ENCODE measurements around the gene FXYD2. TPM values are rescaled to one million over a fixed set of nuclear protein-coding genes. Genes with fewer than 3 reads are reported as not detected.

FXYD2 gene
- total RNA-seq, 2 donors from 2014 or later: 1.4 TPM; not detected in 1

DNA sequence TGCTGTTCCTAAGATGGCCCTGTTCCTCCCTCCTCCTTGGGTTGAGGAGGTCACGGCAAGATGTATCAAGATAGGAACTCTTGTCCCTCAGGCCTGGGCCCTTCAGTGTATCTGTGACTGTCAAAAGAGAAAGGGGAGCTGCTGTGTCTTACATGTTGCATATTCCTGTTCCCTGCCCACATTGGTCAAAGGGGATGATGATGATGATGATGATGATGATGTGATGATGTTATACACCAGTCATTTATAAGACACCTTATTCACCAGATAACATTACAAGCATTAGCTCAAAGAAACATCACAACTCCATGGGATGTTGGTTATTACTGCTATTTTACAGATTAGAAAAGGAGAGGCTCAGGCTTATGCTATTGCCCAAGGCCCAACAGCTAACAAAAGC lies 38.2 kb upstream of the FXYD2 start:
- no peaks in the 10 kb centered on the region for H3K36me3 Mint-ChIP-seq (ENCODE audit: low read depth)
- ATAC-seq (replicated peaks): no peak
- no peak overlapping the region for H3K4me3 Mint-ChIP-seq
- H3K27ac Mint-ChIP-seq: no peak overlapping the region
- peaks cover 8% of the 10 kb centered on the region for H3K27me3 Mint-ChIP-seq
- no peaks in the 10 kb centered on the region for H3K9me3 Mint-ChIP-seq
- H3K4me1 Mint-ChIP-seq: peaks cover 5% of the 10 kb centered on the region

DNA sequence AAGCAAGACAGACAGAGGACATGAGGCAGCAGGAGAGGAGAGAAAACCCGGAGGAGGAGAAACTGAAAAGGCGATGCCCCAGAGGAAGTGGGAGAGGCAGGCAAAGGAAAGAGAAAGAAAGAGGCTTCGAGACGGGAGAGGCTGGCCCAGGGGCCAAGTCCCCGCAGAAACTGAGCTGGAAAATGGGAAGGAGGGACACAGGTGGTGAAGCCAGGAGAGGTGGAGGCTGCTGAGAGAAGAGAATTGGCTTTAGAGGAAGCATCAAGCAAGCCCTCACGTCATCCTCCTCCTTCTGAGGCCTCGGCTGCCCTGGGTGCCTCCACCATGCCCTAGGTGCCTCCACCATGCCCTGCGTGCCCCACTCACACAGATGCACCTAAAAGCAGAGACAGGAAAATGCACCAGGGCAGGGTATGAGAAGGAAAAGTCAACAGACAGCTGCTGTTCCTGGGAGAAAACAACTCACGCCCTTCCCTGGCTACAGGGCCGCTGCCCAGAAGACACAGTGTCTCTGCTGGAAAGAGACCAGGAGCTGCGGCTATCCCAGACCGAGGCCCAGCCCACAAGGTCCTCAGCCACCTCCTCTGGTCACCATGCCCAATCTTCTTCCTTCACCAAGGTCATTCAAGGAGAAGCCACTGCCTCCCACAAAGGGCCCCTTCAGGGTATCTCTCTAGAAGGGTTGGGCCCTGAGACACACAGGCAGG lies 37.6 kb upstream of the FXYD2 start:
- no peaks in the 10 kb centered on the region for H3K9me3 Mint-ChIP-seq
- H3K4me3 Mint-ChIP-seq: no peak overlapping the region
- ATAC-seq (replicated peaks): no peak
- no peaks in the 10 kb centered on the region for H3K36me3 Mint-ChIP-seq (ENCODE audit: low read depth)
- peak overlapping the region; percentile 58 for H3K27ac Mint-ChIP-seq
- peaks cover 5% of the 10 kb centered on the region for H3K4me1 Mint-ChIP-seq
- peaks cover 4% of the 10 kb centered on the region for H3K27me3 Mint-ChIP-seq

DNA sequence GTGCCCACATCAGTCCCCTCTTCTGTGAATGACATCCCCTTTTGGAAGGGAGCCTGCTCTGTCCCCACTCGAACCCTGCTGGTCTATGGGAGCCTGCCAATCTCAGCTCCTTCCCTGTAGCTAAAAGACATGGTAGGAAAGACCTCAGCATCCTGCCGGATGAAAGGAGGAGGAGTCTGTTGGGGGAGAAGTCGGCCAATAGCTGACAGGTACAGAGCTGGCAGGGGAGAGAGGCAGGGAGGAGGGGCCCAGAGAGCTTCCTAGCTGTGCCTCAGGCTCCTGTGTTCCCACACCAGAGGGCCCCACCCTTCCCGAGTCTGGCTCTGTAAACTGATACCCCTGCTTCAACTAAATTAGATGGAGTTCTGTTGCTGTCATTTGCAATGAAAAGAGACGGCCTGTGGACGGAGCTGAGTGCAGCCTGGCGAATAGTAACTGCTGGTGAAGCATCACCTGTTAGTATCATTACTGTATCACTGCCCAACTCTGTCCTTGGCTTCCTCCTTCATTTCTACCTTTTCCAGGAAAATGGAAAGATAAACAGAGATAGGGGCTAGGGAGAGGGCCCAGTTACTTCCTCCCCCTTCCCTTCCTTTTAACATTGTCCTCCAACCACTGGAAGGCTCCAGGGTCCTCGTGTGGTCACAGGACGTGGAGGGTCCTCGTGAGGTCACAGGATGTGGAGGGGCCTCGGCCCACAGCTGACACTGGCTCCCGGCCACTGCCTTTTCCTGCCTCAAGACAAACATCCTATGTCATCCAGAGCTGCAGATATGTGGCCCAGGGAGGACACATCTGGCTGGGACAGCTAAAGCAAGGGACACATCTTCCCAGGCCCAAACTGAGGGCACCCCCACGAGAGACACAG lies 36.8 kb upstream of the FXYD2 start:
- Mint-ChIP-seq H3K36me3 (ENCODE audit: low read depth) (no peaks in the 10 kb centered on the region), H3K27ac (peak overlapping the region; percentile 58)

DNA sequence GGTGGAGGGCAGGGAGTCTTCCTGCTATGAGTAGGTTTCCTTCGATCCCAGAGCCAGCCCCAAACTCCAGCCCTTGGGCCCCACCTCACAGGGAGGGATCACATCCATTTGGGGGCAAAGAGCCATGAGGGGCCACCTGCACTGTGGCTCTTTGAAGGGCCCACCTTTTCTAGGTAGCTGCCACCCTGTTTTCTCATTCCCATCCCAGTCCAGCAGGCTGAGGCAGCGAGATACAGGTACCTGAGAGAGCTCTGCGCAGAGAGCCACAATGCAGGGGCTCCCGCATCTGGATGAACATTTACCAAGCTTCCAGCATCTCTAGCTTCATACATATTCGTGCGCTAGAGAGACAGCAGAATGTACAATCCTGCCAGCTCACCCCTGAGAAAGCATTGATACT lies 35.6 kb upstream of the FXYD2 start:
- no peak for ATAC-seq (replicated peaks)
- Mint-ChIP-seq H3K27me3 (peaks cover 16% of the 10 kb centered on the region), H3K4me3 (no peak overlapping the region), H3K27ac (no peak overlapping the region), H3K4me1 (peaks cover 5% of the 10 kb centered on the region), H3K36me3 (ENCODE audit: low read depth) (no peaks in the 10 kb centered on the region), H3K9me3 (no peaks in the 10 kb centered on the region)

More for the DNA sequence above, 36.8 kb upstream of the FXYD2 start:
- H3K9me3 Mint-ChIP-seq: no peaks in the 10 kb centered on the region
- H3K4me1 Mint-ChIP-seq: peaks cover 5% of the 10 kb centered on the region
- no peak for ATAC-seq (replicated peaks)
- H3K4me3 Mint-ChIP-seq: no peak overlapping the region
- peaks cover 12% of the 10 kb centered on the region for H3K27me3 Mint-ChIP-seq

DNA sequence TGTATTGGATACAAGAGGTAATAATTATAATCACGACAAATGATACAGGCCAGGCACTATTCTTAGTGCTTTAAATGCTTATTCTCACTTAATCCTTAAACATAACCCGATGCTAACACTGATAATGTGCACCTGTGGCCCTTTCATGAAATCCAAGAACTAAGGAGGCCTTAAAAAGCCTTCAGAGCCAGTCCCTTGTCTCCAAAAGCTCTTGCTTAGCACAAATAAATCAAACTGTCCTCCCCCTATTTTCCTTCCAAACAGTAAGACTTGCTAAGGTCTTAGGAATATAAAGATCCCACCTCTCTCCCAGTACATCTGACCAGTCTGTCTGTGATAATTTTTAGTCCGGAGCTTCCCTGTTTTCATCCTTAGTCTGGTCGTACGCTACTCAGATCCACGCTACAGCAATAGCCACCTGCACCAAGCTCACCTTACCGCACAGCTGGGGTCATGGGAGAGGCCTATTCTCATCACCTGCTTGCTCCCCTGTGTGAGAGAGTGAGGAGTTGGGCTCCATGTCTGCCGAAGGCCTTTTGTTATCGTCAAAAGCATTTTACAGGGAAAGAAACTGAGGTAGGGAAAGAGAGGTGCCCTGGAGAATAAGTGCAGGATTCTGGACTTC lies 35.1 kb upstream of the FXYD2 start:
- Mint-ChIP-seq H3K36me3 (ENCODE audit: low read depth) (no peaks in the 10 kb centered on the region), H3K27ac (no peak overlapping the region), H3K27me3 (peaks cover 17% of the 10 kb centered on the region), H3K4me3 (no peak overlapping the region), H3K4me1 (peaks cover 5% of the 10 kb centered on the region), H3K9me3 (no peaks in the 10 kb centered on the region)
- ATAC-seq (replicated peaks): no peak

DNA sequence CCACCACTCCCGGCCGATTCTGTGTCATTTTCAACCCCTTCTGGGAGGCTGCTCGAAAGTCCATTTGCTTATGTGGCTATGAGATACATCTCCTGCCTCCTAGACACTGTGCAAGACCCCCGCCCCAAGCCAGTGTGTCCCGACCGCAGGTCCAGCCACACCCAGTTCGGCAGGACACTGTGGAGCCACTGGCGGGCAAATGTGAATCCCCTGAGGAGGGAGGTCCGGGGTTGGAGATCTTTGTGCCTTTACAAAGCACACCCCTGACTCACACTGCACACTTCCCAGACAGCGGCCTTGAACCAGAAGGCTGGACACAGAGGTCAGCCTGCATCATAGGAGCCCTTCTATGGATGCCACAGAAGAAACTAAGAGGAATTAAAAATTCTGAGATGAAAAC lies 34.5 kb upstream of the FXYD2 start:
- no peaks in the 10 kb centered on the region for H3K36me3 Mint-ChIP-seq (ENCODE audit: low read depth)
- no peaks in the 10 kb centered on the region for H3K9me3 Mint-ChIP-seq
- ATAC-seq (replicated peaks): no peak
- no peak overlapping the region for H3K27ac Mint-ChIP-seq
- peaks cover 20% of the 10 kb centered on the region for H3K27me3 Mint-ChIP-seq
- H3K4me1 Mint-ChIP-seq: peaks cover 5% of the 10 kb centered on the region
- no peak overlapping the region for H3K4me3 Mint-ChIP-seq

DNA sequence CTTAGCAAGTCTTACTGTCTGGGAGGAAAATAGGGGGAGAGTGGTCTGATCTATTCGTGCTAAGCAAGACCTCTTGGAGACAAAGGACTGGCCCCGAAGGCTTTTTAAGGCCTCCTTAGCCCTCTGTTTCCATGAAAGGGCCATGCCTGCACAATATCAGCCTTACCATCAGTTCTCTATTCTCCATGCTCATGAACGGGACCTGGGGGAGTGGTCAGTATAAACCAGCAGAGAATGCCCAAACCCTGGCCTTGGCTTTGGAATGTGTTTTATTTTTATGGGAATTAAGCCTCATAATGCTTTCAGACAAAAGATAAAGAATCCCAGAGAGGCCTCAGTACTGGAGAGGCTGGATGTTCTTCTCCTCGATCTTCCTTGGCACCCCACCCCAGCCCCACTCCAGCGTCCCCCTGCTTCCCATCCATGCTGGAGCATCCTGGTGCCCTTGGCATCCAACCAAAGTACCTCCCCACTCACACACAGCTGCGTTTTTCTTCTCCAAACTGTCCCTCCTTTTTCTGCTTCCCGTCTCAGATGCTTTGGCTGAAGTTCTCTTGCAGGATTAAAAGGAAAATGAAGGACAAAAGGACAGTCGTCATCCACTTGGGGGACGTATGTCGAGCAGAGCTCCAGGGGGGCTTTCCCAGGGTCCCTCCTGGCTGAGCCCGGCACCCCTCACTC lies 33.3 kb upstream of the FXYD2 start:
- Mint-ChIP-seq H3K4me3 (no peak overlapping the region), H3K4me1 (peaks cover 5% of the 10 kb centered on the region), H3K27me3 (peaks cover 20% of the 10 kb centered on the region), H3K9me3 (no peaks in the 10 kb centered on the region), H3K27ac (no peak overlapping the region), H3K36me3 (ENCODE audit: low read depth) (no peaks in the 10 kb centered on the region)
- no peak for ATAC-seq (replicated peaks)

DNA sequence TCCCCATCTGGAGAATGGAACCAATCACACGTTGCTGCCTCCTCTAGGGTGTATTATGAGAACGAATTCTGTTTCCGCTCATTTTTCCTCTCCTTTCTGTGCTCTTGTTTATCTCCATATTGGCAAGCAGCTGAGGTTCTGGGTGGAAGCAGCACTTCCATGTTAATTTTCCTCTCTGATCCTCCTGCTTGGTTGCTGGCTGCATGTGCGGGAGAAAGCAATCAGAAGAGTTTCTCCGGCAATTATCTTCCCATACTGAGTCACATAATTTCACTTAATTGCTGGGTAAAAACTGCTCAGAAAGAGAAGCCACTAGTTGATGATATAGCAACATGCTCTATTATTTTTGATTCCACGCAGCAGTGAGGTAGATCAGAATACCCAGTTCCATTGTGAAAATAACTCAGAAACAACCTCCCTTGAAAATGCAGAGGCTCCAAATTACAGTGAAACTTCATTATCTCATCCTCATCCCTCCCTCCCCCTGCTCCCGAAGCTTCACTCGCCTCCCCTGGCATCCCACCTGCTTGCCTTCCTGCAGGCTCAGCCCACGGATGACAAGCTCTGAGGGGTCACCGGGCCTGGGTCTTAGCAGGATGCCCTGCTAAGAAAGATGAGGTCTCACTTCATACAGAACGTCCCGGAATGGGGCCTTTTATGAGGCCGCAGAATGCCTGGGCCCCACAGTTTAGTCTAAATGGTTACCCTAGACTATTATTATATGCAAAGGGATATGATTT lies 31.5 kb upstream of the FXYD2 start:
- peaks cover 20% of the 10 kb centered on the region for H3K27me3 Mint-ChIP-seq
- H3K9me3 Mint-ChIP-seq: no peaks in the 10 kb centered on the region
- no peak overlapping the region for H3K4me3 Mint-ChIP-seq
- no peaks in the 10 kb centered on the region for H3K36me3 Mint-ChIP-seq (ENCODE audit: low read depth)
- no peak overlapping the region for H3K27ac Mint-ChIP-seq
- no peak for ATAC-seq (replicated peaks)
- no peaks in the 10 kb centered on the region for H3K4me1 Mint-ChIP-seq

DNA sequence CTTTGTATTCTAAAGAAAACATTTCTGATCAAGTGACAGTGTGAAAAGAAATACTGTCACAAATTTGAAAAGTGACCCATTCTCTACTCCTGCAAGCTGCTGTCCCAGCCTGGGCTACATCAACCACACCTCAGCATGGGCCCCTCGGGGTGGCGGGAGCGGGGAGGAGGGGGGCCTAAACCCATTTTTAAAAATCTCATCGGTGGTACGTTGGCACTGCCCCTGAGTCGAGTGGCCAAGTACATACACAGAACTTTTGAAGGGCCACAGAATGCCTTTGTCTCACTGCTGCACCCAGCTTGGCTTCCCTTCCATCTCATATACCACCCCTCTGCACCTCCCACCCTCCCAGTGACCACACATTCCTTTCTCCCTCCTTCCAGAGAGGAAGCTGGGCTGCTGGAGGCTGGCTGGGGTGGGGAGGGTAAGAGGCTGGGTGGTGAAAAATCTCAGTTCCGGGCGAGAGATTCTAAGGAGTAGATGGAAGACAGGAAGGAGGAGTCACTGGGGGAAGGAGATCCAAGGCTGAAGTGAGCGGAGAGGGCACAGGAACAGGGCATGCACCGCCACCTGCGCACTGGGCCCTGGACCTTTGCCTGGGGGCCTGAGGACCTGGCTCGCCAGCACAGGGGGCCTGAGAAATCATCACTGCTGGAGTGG lies 30.8 kb upstream of the FXYD2 start:
- H3K27me3 Mint-ChIP-seq: peaks cover 20% of the 10 kb centered on the region
- no peak overlapping the region for H3K27ac Mint-ChIP-seq
- no peaks in the 10 kb centered on the region for H3K36me3 Mint-ChIP-seq (ENCODE audit: low read depth)
- no peak for ATAC-seq (replicated peaks)
- H3K9me3 Mint-ChIP-seq: no peaks in the 10 kb centered on the region
- no peaks in the 10 kb centered on the region for H3K4me1 Mint-ChIP-seq
- no peak overlapping the region for H3K4me3 Mint-ChIP-seq

DNA sequence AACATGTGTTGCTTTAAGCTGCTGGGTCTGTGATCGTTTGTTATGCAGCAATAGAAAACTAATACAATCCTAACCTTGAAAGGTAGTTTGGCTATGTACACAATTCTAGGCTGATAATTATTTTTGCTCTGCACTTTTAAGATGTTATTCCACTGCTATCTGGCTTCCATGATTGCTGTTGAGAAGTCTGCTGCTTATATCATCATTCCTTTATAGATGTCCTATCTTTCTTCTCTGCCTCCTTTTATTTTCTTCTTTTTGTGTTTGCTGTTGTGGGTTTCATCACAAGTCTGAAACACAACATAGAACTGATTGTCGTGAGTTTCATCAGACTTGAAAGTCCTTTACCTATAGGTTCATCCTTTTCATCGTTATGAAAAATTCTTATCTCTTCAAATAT lies 27.8 kb upstream of the FXYD2 start:
- Mint-ChIP-seq H3K4me3 (no peak overlapping the region), H3K4me1 (peaks cover 5% of the 10 kb centered on the region), H3K27me3 (peaks cover 20% of the 10 kb centered on the region), H3K9me3 (no peaks in the 10 kb centered on the region), H3K36me3 (ENCODE audit: low read depth) (no peaks in the 10 kb centered on the region), H3K27ac (no peak overlapping the region)
- no peak for ATAC-seq (replicated peaks)

DNA sequence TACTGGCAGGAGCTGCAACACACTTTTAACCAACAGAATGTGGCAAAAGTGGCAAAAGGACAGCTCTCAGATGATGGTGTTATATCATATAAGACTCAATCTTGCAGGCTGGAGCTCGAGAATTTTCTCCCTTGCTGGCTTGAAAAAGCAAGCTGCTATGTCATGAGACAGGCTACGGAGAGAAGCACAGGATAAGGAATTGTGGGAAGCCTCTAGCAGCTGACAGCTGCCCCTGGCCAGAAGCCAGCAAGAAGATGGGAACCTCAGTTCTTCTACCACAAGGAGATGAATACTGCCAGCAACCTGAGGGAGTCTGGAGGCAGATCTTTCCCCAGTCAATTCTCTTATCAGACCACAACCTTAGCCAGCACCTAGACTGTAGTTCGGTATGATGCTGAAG lies 27.3 kb upstream of the FXYD2 start:
- Mint-ChIP-seq H3K27me3 (peaks cover 16% of the 10 kb centered on the region), H3K27ac (no peak overlapping the region), H3K9me3 (no peaks in the 10 kb centered on the region), H3K36me3 (ENCODE audit: low read depth) (no peaks in the 10 kb centered on the region), H3K4me3 (no peak overlapping the region), H3K4me1 (peaks cover 5% of the 10 kb centered on the region)
- no peak for ATAC-seq (replicated peaks)

DNA sequence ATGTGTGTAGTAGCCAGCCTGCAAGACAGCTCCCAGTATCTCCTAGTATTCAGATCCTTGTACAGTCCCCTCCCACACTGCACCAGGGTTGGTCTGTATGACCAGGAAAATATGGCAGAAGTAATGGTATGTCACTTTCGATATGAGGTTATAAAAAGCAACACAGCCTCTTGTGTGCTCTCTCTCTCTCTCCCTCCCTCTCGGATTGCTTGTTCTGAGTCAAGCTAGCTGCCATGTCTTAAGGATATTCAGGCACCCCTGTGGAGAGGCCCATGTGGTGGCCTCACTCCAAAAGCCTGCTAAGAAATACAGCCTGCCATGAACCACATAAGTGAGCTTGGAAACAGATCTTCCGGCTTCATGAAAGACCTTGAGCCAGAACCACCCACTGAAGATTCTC lies 26.6 kb upstream of the FXYD2 start:
- peaks cover 5% of the 10 kb centered on the region for H3K4me1 Mint-ChIP-seq
- peaks cover 12% of the 10 kb centered on the region for H3K27me3 Mint-ChIP-seq
- H3K4me3 Mint-ChIP-seq: no peak overlapping the region
- H3K36me3 Mint-ChIP-seq (ENCODE audit: low read depth): no peaks in the 10 kb centered on the region
- no peaks in the 10 kb centered on the region for H3K9me3 Mint-ChIP-seq
- ATAC-seq (replicated peaks): peak; percentile 47
- no peak overlapping the region for H3K27ac Mint-ChIP-seq

DNA sequence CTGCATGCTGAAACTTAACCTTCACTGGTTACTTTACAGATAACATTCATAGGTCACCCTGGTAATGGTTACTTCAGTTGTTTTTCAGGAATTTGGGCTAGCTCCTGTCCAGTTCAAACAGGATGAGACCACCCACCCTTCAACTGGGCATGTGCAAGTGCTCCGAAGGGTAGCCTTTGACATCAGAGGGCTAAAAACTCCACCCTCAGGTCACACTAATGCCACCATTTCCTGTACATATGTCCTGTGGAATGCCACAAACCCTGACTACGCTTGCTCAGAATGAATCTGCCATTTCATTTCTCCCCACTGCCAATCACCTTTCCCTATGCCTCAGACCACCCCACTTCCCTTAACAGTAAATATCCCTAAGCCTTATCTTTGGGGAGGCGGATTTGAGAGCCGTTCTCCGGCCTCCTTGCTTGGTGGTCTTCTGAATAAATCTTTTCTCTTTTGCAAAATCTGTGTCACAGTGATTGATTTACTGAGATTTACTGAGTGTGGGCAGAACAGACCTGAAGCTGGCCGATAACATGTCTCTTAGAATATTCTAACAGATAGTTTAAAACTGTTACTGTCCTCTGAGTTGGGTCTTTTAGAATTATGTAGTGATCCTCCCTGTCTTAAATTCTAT lies 25.4 kb upstream of the FXYD2 start:
- Mint-ChIP-seq H3K36me3 (ENCODE audit: low read depth) (no peaks in the 10 kb centered on the region), H3K27ac (no peak overlapping the region), H3K27me3 (peaks cover 8% of the 10 kb centered on the region), H3K9me3 (no peaks in the 10 kb centered on the region), H3K4me3 (no peak overlapping the region), H3K4me1 (peaks cover 5% of the 10 kb centered on the region)
- peak; percentile 50 for ATAC-seq (replicated peaks)

All from activated T-helper 17 cell treated with anti-CD3 and anti-CD28 coated beads, Interleukin-2, amount 50 U/mL, for 72 hours (primary cell).